ENCODE results near the gene CIAPIN1. TPM values are rescaled to one million over a fixed set of nuclear protein-coding genes. Genes with fewer than 3 reads are reported as not detected.

CIAPIN1 gene
- total and polyA plus RNA-seq, 2 experiments from 2014 or later: 65.5 to 156 TPM

DNA sequence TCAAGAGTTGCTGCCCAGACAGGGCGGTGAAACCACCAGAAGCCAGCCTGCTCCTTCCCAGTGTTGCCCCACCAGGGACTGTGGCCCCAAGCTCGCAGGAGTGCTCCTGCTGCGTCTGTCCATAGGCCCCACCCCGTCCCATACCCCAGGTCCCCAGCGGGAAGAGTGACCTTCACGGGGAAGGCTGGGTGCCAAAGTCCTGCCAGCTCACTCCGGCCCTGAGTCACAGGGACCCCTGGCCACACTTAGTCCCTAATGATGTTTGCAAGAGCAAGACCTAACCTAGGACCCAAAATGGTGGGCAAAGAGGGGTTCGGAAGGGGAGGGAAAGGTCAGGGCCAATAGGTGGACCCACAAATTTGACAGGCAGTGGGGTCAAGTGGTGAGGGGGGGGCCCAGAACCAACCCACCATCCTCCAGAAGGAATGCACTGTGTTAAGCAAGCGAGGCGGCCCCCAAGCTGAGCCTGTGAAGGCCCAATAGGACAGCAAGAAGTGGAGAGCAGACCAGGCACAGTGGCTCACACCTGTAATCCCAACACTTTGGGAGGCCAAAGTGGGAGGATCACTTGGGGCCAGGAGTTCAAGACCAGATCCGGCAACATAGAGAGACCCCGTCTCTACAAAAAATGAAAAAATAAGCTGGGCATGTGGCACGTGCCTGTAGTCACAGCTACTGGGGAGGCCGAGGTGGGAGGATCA, 35.8 kb upstream of the CIAPIN1 start:
- Histone ChIP-seq H3K4me1 (ENCODE audit: low read depth) (peaks cover 63% of the 10 kb centered on the region), H3K27me3 (no peaks in the 10 kb centered on the region), H3K9me3 (ENCODE audit: low read depth) (no peaks in the 10 kb centered on the region), H3K36me3 (peaks cover 33% of the 10 kb centered on the region), H3K27ac (peak overlapping the region; percentile 95), H3K4me3 (peak overlapping the region; percentile 100)
- DNase-seq (ENCODE audit: low read depth in 1 of 2, low spot score in 1 of 2): no peak
- TF ChIP-seq, protein P1, sequence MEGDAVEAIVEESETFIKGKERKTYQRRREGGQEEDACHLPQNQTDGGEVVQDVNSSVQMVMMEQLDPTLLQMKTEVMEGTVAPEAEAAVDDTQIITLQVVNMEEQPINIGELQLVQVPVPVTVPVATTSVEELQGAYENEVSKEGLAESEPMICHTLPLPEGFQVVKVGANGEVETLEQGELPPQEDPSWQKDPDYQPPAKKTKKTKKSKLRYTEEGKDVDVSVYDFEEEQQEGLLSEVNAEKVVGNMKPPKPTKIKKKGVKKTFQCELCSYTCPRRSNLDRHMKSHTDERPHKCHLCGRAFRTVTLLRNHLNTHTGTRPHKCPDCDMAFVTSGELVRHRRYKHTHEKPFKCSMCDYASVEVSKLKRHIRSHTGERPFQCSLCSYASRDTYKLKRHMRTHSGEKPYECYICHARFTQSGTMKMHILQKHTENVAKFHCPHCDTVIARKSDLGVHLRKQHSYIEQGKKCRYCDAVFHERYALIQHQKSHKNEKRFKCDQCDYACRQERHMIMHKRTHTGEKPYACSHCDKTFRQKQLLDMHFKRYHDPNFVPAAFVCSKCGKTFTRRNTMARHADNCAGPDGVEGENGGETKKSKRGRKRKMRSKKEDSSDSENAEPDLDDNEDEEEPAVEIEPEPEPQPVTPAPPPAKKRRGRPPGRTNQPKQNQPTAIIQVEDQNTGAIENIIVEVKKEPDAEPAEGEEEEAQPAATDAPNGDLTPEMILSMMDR (IDR thresholded peaks at IDR 0.05; ENCODE audit: low read depth, low read length): no peak

DNA sequence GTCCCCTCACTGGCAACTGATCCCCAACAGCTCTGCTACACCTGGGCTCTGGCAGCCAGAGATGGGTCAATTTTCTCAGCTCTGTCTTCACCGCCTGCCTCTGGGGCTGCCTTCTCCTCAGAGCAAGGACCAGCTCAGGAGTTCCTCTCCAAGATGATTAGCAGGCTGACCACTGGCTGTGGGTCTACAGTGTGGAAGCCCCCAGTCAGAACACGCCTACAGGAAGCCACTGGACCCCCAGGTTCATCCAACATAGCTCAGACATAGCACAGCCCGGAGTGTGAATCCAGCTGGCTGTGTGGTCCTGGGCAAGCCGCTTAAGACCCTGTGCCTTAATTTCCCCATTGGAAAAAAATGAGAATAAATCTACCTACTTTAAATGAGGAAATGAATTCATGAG, 34.2 kb upstream of the CIAPIN1 start:
- Histone ChIP-seq H3K4me1 (ENCODE audit: low read depth) (peaks cover 67% of the 10 kb centered on the region), H3K9me3 (ENCODE audit: low read depth) (no peaks in the 10 kb centered on the region), H3K36me3 (peaks cover 37% of the 10 kb centered on the region), H3K27me3 (no peaks in the 10 kb centered on the region), H3K27ac (peak overlapping the region; percentile 95), H3K4me3 (peak overlapping the region; percentile 100)
- no peak for DNase-seq (ENCODE audit: low read depth in 1 of 2, low spot score in 1 of 2)
- TF ChIP-seq, protein P1 (IDR thresholded peaks at IDR 0.05; ENCODE audit: low read depth, low read length): no peak

DNA sequence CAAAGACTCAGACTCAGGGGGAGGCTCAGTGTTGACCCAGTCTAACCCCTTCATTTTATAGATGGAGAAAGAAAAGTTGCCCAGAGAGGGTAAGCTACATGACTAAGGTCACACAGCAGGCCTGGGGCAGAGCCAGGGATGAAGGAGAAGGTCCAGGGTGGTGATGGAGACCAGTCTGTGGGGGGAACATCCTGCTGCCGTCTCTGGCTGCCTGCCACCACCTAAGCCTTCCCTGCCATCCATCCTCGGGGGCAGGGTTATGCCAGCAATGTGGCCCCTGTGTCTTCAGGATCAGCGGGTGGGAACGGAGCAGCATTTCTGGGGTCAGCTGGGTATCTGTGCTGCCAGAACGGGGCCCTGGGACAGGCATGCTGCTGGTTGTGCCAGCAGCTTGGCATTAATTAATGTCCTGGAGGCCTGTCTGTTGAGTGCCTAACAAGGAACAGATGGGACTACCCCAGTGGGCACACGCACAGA, 33.6 kb upstream of the CIAPIN1 start:
- Histone ChIP-seq H3K27ac (peak overlapping the region; percentile 95), H3K36me3 (peaks cover 43% of the 10 kb centered on the region), H3K4me3 (peak overlapping the region; percentile 100), H3K27me3 (no peaks in the 10 kb centered on the region), H3K4me1 (ENCODE audit: low read depth) (peaks cover 72% of the 10 kb centered on the region), H3K9me3 (ENCODE audit: low read depth) (no peaks in the 10 kb centered on the region)
- no peak for DNase-seq (ENCODE audit: low read depth in 1 of 2, low spot score in 1 of 2)
- TF ChIP-seq, protein P1 (IDR thresholded peaks at IDR 0.05; ENCODE audit: low read depth, low read length): no peak

DNA sequence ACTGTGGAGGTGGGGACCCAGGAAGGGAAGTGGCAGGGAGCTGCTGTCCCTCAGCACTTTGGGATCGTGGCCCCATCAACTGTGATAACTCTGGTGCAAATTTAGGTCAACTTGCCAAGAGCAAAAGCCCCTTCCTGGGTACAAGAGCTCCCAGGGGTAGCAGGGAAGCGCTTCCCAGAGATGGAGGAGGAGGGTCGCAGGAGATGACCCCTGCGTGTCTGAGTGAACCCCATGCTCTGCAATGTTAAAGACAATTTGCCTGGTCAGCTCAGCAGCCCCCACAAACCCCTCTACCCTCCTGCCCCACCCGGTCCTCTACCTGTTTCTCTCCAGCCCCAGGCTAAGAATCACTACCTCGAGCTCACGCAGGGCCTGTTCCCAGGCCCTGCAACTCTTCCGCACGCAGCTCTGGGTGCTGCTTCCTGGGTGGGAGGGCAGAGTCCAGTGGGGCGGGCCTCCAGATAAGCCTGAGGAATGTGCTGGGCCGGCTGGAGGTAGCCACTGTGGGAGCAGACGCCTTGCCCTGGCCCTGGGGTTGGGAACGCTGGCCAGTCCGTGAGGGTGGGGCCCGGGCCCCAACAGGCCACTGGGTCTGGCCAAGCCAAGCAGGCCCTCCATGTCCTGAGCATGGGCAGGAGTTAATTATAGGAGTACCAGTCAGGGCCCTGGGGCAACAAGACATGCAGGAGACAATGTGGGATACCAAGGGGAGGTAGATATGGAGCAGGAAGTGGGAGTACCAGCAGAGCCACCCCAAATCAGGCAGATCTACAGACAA, 33.0 kb upstream of the CIAPIN1 start:
- DNase-seq (ENCODE audit: low read depth in 1 of 2, low spot score in 1 of 2): peak; percentile 72 to 88
- Histone ChIP-seq H3K4me1 (ENCODE audit: low read depth) (peaks cover 72% of the 10 kb centered on the region), H3K36me3 (peaks cover 48% of the 10 kb centered on the region), H3K4me3 (peak overlapping the region; percentile 100), H3K27ac (peak overlapping the region; percentile 95), H3K27me3 (no peaks in the 10 kb centered on the region), H3K9me3 (ENCODE audit: low read depth) (no peaks in the 10 kb centered on the region)
- TF ChIP-seq, protein P1 (IDR thresholded peaks at IDR 0.05; ENCODE audit: low read depth, low read length): no peak

DNA sequence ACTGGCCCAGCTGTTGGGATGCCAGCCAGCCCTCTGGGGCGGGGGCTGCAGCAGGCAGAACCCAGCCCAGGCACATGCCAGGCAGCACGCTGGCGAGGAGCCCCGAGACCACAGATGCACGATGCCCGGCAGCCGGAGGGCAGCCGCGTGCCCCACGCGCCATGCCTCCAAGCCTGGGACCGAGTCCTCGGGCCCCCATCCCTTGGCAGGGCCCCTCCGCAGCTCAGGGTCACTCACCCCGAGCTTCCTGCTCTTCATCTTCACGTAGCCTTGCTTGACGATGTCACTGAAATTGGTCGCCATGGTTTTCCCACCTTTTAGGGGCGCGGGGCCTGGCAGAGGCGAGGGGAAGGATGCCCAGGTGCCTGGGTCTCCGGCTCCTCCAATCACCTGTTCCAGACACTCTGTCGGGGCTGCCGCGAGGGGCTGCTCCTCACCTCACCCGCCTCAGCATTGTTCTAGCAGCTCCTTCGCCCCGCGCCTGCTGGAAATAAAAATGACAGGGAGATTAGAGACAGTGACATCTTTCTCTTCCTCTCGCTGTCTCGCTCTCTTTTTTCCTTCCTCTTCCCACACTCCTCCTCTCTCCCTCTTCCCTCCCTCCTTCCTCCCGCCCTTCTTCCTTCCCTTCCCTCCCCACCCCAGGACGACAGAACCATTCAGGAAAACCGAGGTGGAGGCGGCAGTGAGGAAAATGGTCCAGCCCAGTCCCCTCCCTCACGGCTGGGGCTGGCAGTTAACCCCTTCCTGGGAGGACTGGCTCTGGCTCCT, 32.2 kb upstream of the CIAPIN1 start:
- DNase-seq (ENCODE audit: low read depth in 1 of 2, low spot score in 1 of 2): peak; percentile 69 to 82
- Histone ChIP-seq H3K4me1 (ENCODE audit: low read depth) (peaks cover 74% of the 10 kb centered on the region), H3K27ac (peak overlapping the region; percentile 95)

More for the DNA sequence above, 32.2 kb upstream of the CIAPIN1 start:
- Histone ChIP-seq H3K4me3 (peak overlapping the region; percentile 100), H3K9me3 (ENCODE audit: low read depth) (no peaks in the 10 kb centered on the region), H3K36me3 (peaks cover 56% of the 10 kb centered on the region), H3K27me3 (no peaks in the 10 kb centered on the region)
- TF ChIP-seq, protein P1 (IDR thresholded peaks at IDR 0.05; ENCODE audit: low read depth, low read length): no peak
